Fibroblast of pulmonary artery (primary cell): Measurements from ENCODE around the gene VN1R4.
"Not testable (repeated sequence)": the region's sequence is repeated elsewhere in the genome, so short reads cannot be mapped to it uniquely, and the experiment has no call there.

Source experiments
- DNase-seq: peaks from one replicate; pipeline ENCODE4 v3.0.0-alpha.2; 2010; ENCODE audit warnings: low read depth
- H3K4me3 ChIP-seq: replicated peaks from 2 replicates; pipeline ENCODE4 v1.5.1; 2011; ENCODE audit warnings: low read depth, mild to moderate bottlenecking, control low read depth, low read length, moderate library complexity
- CTCF ChIP-seq: IDR thresholded peaks from 2 replicates; pipeline ENCODE4 v1.5.1; 2011; ENCODE audit warnings: mild to moderate bottlenecking, control low read depth, low read length, inconsistent platforms; ENCODE audit errors: missing control alignments

Gene VN1R4

GRCh38 chr19:53237114-53237777, 30.3 kb downstream of the VN1R4 start:
- TF ChIP-seq CTCF, result no peak
- no peak for DNase-seq
- no peak overlapping the region for H3K4me3 ChIP-seq

- no peak overlapping the region for H3K4me3 ChIP-seq
- no peak for DNase-seq
- TF ChIP-seq CTCF, result no peak
Observed at GRCh38 chr19:53224606-53225005, 42.9 kb downstream of the VN1R4 start.

GRCh38 chr19:53222716-53223115, 44.8 kb downstream of the VN1R4 start:
- not testable (repeated sequence) for DNase-seq, H3K4me3 ChIP-seq
